Stimulated activated CD4-positive, alpha-beta T cell treated with anti-CD3 and anti-CD28 coated beads, Interleukin-1b, Interleukin-23, amount 100 ng/mL, for 1 hour (primary cell): ENCODE data around the gene OSBPL5.
"Not testable (repeated sequence)": the region's sequence is repeated elsewhere in the genome, so short reads cannot be mapped to it uniquely, and the experiment has no call there.

Experiments used
- DNase-seq, 2 donors: peaks; one replicate each; pipeline ENCODE4 v3.0.0-alpha.2; 2020; ENCODE audit warnings: low read depth in 2 of 2

OSBPL5 gene

GRCh38 chr11:3086114-3086513 lies 79.0 kb downstream of the OSBPL5 start:
- no peak for DNase-seq

DNA sequence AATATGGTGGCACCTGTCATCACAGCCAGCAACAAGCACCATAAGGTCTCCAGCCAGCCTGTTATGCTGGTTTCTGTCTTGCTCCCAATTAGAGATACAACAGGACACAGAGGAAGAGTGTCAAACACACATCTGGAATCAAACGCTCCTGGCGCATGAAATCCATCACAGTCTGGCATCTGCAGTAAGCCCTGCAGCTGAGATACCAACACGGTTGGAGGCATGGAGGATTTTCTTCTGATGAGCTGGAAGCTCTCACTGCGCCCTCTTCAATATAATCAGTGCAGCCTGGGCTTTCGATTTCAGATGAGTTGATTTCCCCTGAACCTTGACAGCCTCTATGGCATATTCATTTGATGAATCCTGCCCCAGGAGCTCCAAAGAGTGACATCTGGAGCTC lies 80.1 kb downstream of the OSBPL5 start:
- DNase-seq: no peak

DNA sequence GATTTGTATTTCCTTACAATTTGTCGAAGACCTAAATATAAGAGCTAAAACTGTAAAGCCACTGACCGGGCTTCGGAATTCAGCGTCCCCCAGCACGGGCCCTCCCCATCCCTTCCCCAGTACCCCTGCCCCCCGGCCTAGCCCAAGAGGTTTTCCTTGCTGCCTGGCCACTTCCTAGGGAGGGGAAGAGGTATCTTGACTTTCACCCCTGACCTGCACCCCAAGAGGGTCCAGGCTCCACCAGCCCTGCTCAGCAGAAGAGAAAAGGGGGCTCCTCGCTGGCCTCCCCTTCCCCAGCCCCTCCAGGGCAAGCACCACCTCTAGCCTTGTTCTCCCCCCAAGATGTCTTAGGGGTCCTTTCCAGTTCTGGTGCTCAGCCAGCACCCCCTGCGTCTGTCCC lies 81.8 kb downstream of the OSBPL5 start:
- DNase-seq: no peak

DNA sequence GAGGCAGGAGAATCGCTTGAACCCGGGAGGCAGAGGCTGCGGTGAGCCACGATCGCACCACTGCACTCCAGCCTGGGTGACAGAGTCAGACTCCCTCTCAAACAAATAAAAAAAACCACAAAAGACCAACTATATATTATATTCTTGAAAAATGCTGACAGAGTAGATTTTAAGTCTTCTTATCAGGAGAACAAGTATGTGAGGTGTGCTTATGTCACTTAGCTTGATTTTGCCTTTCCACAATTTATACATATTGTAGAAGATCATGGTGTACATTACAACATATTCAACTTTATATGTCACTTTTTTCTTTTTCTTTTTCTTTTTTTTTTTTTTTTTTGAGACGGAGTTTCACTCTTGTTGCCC lies 83.7 kb downstream of the OSBPL5 start:
- no peak for DNase-seq

GRCh38 chr11:3080733-3081385 lies 84.3 kb downstream of the OSBPL5 start:
- no peak for DNase-seq

- DNase-seq: no peak
These were observed 85.0 kb downstream of the OSBPL5 start for GRCh38 chr11:3080104-3080503.

GRCh38 chr11:3077846-3078440 lies 87.2 kb downstream of the OSBPL5 start:
- no peak for DNase-seq

GRCh38 chr11:3077189-3077836 lies 87.8 kb downstream of the OSBPL5 start:
- DNase-seq: no peak

DNA sequence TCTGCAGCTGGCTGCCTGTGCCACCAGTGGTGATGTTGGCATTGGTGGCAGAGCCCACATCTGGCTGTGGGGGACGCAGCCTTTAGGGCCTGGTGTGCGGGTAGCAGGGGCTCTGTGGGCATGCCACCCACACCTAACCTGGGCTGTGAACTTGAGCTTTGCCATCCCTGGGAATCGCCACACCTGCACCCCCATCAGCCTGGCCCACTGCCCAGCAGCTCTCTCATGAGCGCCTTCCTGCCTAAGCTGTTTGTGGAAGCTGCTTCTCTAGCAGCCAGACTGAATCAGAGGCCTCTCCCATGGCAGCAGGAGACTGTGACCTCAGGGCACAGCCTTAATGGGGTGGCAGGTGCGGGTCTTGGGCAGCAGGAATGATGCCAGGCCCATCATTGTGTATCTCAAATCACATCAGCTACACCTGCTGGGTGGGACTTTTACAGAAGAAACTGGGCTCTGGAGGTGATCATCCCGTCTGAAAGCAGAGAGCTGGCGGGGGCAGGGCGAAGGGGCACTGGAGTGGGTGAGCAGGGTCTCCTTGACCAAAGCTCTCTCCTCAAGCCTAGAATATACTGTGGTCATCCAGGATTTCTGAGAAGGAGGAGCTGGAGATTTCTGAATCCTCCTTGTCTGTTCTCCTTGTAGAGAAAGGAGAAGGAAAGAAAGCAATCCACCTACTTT lies 90.1 kb downstream of the OSBPL5 start:
- no peak for DNase-seq

- no peak for DNase-seq
These were observed 92.1 kb downstream of the OSBPL5 start for GRCh38 chr11:3073029-3073435.

DNA sequence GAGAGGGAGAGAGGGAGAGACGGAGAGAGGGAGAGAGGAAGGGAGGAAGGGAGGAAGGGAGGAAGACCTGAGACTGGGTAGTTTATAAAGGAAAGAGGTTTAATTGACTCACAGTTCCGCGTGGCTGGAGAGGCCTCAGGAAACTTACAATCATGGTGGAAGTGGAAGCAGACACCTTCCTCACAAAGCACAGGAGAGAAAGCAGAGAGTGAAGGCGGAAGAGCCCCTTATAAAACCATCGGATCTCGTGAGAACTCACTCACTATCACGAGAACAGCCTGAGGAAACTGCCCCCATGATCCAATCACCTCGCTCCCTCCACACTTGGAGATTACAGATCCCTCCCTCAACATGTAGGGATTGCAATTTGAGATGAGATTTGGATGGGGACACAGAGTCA lies 95.7 kb downstream of the OSBPL5 start:
- DNase-seq: no peak

DNA sequence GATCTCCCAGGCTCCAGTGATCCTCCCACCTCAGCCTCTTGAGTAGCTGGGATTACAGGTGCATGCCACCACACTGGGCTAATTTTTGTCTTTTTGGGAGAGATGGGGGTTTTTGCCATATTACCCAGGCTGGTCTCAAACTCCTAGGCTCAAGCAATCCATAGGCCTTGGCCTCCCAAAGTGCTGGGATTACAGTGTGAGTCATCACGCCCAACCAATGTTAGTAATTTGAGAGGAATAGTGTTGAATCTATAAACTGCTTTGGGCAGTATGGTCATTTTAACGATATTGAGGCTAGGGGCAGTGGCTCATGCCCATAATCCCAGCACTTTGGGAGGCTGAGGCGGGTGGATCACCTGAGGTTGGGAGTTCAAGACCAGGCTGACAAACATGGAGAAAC lies 98.8 kb downstream of the OSBPL5 start:
- not testable (repeated sequence) for DNase-seq

DNA sequence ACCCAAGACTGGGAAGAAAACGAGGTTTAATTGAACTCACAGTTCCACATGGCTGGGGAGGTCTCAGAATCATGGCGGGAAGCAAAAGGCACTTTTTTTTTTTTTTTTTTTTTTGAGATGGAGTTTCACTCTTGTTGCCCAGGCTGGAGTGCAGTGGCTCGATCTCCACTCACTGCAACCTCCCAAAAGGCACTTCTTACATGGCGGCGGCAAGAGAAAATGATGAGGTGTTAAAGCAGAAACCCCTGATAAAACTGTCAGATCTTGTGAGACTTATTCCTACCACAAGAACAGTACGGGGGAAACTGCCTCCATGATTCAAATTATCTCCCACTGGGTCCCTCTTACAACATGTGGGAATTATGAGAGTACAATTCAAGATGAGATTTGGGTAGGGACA lies 100.4 kb downstream of the OSBPL5 start:
- DNase-seq: not testable (repeated sequence)

GRCh38 chr11:3063876-3064275 lies 101.2 kb downstream of the OSBPL5 start:
- DNase-seq: not testable (repeated sequence)

GRCh38 chr11:3063432-3063831 lies 101.7 kb downstream of the OSBPL5 start:
- DNase-seq: not testable (repeated sequence)

- no peak for DNase-seq
These were observed 104.6 kb downstream of the OSBPL5 start for GRCh38 chr11:3060436-3061025.

DNA sequence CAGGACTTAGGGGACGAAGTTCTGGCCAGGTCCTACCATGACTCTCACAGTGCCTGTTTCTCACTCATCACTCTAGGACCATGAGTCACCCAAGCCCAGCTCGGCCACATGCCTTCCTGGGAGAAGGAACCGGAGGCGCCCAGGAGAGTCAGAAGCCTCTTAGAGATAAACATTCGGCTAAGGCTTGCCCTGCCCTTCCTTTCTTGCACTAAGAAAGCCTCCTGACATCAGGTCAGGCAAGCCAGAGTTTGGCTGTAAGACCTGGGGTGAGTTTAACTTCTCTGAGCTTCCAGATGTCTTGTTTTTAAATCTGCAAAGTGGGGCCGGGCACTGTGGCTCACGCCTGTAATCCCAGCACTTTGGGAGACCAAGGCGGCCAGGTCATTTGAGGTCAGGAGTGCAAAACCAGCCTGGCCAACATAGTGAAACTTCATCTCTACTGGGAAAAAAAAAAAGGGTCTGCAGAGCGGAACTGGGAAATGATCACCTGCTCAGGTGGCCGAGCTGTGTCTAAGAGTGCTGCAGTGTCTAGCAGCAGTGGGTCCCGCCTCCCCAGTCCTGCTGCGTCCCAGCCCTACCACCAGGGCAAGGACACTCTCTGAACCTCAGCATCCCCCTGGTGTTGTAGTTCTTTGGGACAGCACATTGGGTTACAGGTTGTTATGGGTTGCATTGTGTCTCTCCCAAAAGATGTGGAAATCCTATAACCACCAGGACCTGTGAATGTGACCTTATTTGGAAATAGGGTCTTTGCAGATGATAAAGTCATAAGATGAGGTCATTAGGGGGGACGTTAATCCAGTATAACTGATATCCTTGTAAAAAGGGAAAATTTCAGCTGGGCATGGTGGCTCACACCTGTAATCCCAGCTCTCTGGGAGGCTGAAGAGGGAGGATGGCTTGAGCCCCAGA lies 106.1 kb downstream of the OSBPL5 start:
- DNase-seq: no peak

- DNase-seq: peak; percentile 81 to 90
These were observed 107.8 kb downstream of the OSBPL5 start, which contains the start of gene CARS1 for GRCh38 chr11:3057069-3057963. TSS of gene CARS1 (minus strand) at chr11:3057423. CDS start at chr11:3057367, 56 bp downstream.

- DNase-seq: no peak
These were observed 108.6 kb downstream of the OSBPL5 start for GRCh38 chr11:3056296-3057068.
